Activated naive CD4-positive, alpha-beta T cell treated with anti-CD3 and anti-CD28 coated beads, Interleukin-2, amount 10 ng/mL, durations not matched to agents 7 days and 5 days (primary cell): ENCODE measurements around the gene PIK3C3.
"Not testable (repeated sequence)": the region's sequence is repeated elsewhere in the genome, so short reads cannot be mapped to it uniquely, and the experiment has no call there.

Source experiments
- CTCF ChIA-PET: fragments of 350-600 bp; sonication (Branson Sonifier 250); formaldehyde crosslinking; loops from one replicate; lab custom pipeline; 2021; ENCODE audit warnings: antibody characterized with exemption; lab: Charles Lee
- DNase-seq: peaks from one replicate; pipeline ENCODE4 v3.0.0-alpha.2; 2020
- H3K27ac Mint-ChIP-seq: one replicate; pipeline ENCODE4 v1.8.0; 2021; ENCODE audit warnings: mild to moderate bottlenecking, moderate library complexity, mixed read lengths
- H3K27me3 Mint-ChIP-seq: one replicate; pipeline ENCODE4 v1.8.0; 2021; ENCODE audit warnings: mild to moderate bottlenecking, mixed read lengths
- H3K36me3 Mint-ChIP-seq: one replicate; pipeline ENCODE4 v1.8.0; 2021; ENCODE audit warnings: mixed read lengths
- H3K4me1 Mint-ChIP-seq: one replicate; pipeline ENCODE4 v1.8.0; 2021; ENCODE audit warnings: mixed read lengths
- H3K4me3 Mint-ChIP-seq: one replicate; pipeline ENCODE4 v1.8.0; 2021; ENCODE audit warnings: mild to moderate bottlenecking, moderate library complexity, mixed read lengths
- H3K9me3 Mint-ChIP-seq: one replicate; pipeline ENCODE4 v1.8.0; 2021; ENCODE audit warnings: mixed read lengths

Gene PIK3C3

GRCh38 chr18:42049536-42049935, 94.5 kb downstream of the PIK3C3 start:
- H3K27ac Mint-ChIP-seq, result not testable (repeated sequence)

GRCh38 chr18:42051411-42051810, 96.4 kb downstream of the PIK3C3 start:
- DNase-seq, result no peak
- H3K36me3 Mint-ChIP-seq, result peaks cover 18% of the 10 kb centered on the region
- H3K27me3 Mint-ChIP-seq, result no peaks in the 10 kb centered on the region
- H3K4me3 Mint-ChIP-seq, result no peak overlapping the region
- H3K9me3 Mint-ChIP-seq, result no peaks in the 10 kb centered on the region
- no peak overlapping the region for H3K27ac Mint-ChIP-seq
- CTCF ChIA-PET, result interaction anchor here (0.9 to 2.9 kb wide), 4 partner anchors 21 to 63 kb away, joined by 3 to 13 read pairs (median 6); no protein-coding TSS in a partner anchor
- H3K4me1 Mint-ChIP-seq, result peaks cover 6% of the 10 kb centered on the region

More at GRCh38 chr18:42049536-42049935, 94.5 kb downstream of the PIK3C3 start:
- H3K27me3 Mint-ChIP-seq, H3K4me1 Mint-ChIP-seq, H3K4me3 Mint-ChIP-seq, DNase-seq, H3K9me3 Mint-ChIP-seq: not testable (repeated sequence)
- CTCF ChIA-PET, result interaction anchor here (1.1 to 2.9 kb wide), 2 partner anchors 21 to 52 kb away, joined by 3 to 13 read pairs; no protein-coding TSS in a partner anchor
- H3K36me3 Mint-ChIP-seq, result peaks cover 26% of the 10 kb centered on the region

GRCh38 chr18:42052122-42052708, 97.2 kb downstream of the PIK3C3 start:
- H3K27ac Mint-ChIP-seq, result no peak overlapping the region
- H3K4me1 Mint-ChIP-seq, result peaks cover 6% of the 10 kb centered on the region
- H3K36me3 Mint-ChIP-seq, result peaks cover 18% of the 10 kb centered on the region
- H3K4me3 Mint-ChIP-seq, result no peak overlapping the region
- H3K9me3 Mint-ChIP-seq, result no peaks in the 10 kb centered on the region
- DNase-seq, result no peak
- no peaks in the 10 kb centered on the region for H3K27me3 Mint-ChIP-seq
- CTCF ChIA-PET, result interaction anchor here (1.2 to 2.9 kb wide), 6 partner anchors 24 to 62 kb away, joined by 5 to 28 read pairs (median 6); no protein-coding TSS in a partner anchor

GRCh38 chr18:42053188-42053781, 98.3 kb downstream of the PIK3C3 start:
- DNase-seq, result peak; percentile 73
- Mint-ChIP-seq H3K27ac (no peak overlapping the region), H3K9me3 (no peaks in the 10 kb centered on the region), H3K27me3 (no peaks in the 10 kb centered on the region), H3K4me3 (no peak overlapping the region), H3K36me3 (peaks cover 23% of the 10 kb centered on the region), H3K4me1 (peaks cover 4% of the 10 kb centered on the region)
- CTCF ChIA-PET, result interaction anchor here (0.9 to 2.0 kb wide), 28 partner anchors 9 to 1219 kb away, joined by 3 to 28 read pairs (median 4); no protein-coding TSS in a partner anchor

- Mint-ChIP-seq H3K27me3 (no peaks in the 10 kb centered on the region), H3K4me1 (no peaks in the 10 kb centered on the region), H3K27ac (no peak overlapping the region), H3K9me3 (no peaks in the 10 kb centered on the region), H3K4me3 (no peak overlapping the region), H3K36me3 (peaks cover 33% of the 10 kb centered on the region)
- CTCF ChIA-PET, result interaction anchor here (1.3 to 2.4 kb wide), 2 partner anchors 10 to 11 kb away, joined by 4 to 12 read pairs; no protein-coding TSS in a partner anchor
- no peak for DNase-seq
Observed at GRCh38 chr18:42064109-42064508, 109.1 kb downstream of the PIK3C3 start.

GRCh38 chr18:42067518-42067917, 112.5 kb downstream of the PIK3C3 start:
- peaks cover 40% of the 10 kb centered on the region for H3K36me3 Mint-ChIP-seq
- DNase-seq, result no peak
- no peaks in the 10 kb centered on the region for H3K4me1 Mint-ChIP-seq
- H3K27me3 Mint-ChIP-seq, result no peaks in the 10 kb centered on the region
- H3K4me3 Mint-ChIP-seq, result no peak overlapping the region
- no peak overlapping the region for H3K27ac Mint-ChIP-seq
- CTCF ChIA-PET, result no interaction called here
- no peaks in the 10 kb centered on the region for H3K9me3 Mint-ChIP-seq

GRCh38 chr18:42068030-42068429, 113.0 kb downstream of the PIK3C3 start:
- H3K9me3 Mint-ChIP-seq, result no peaks in the 10 kb centered on the region
- H3K27ac Mint-ChIP-seq, result no peak overlapping the region
- no peak overlapping the region for H3K4me3 Mint-ChIP-seq
- DNase-seq, result no peak
- no peaks in the 10 kb centered on the region for H3K27me3 Mint-ChIP-seq
- CTCF ChIA-PET, result interaction anchor here (3.6 kb wide), 1 partner anchor 15 kb away, joined by 18 read pairs; no protein-coding TSS in a partner anchor
- peaks cover 42% of the 10 kb centered on the region for H3K36me3 Mint-ChIP-seq
- no peaks in the 10 kb centered on the region for H3K4me1 Mint-ChIP-seq

GRCh38 chr18:42069036-42069435, 114.0 kb downstream of the PIK3C3 start:
- CTCF ChIA-PET, result interaction anchor here (3.6 kb wide), 1 partner anchor 16 kb away, joined by 18 read pairs; no protein-coding TSS in a partner anchor

GRCh38 chr18:42072407-42072806, 117.4 kb downstream of the PIK3C3 start:
- Mint-ChIP-seq H3K4me1 (no peaks in the 10 kb centered on the region), H3K4me3 (no peak overlapping the region), H3K27ac (no peak overlapping the region), H3K27me3 (no peaks in the 10 kb centered on the region), H3K36me3 (peaks cover 52% of the 10 kb centered on the region), H3K9me3 (no peaks in the 10 kb centered on the region)
- CTCF ChIA-PET, result interaction anchor here (0.7 kb wide), 1 partner anchor 11 kb away, joined by 3 read pairs; no protein-coding TSS in a partner anchor
- no peak for DNase-seq

More at GRCh38 chr18:42069036-42069435, 114.0 kb downstream of the PIK3C3 start:
- Mint-ChIP-seq H3K9me3 (no peaks in the 10 kb centered on the region), H3K27me3 (no peaks in the 10 kb centered on the region), H3K4me1 (no peaks in the 10 kb centered on the region), H3K27ac (no peak overlapping the region), H3K36me3 (peaks cover 50% of the 10 kb centered on the region), H3K4me3 (no peak overlapping the region)
- DNase-seq, result no peak

GRCh38 chr18:42074704-42075103, 119.7 kb downstream of the PIK3C3 start:
- no peak overlapping the region for H3K4me3 Mint-ChIP-seq
- H3K27me3 Mint-ChIP-seq, result no peaks in the 10 kb centered on the region
- CTCF ChIA-PET, result interaction anchor here (1.0 kb wide), 1 partner anchor 21 kb away, joined by 4 read pairs; no protein-coding TSS in a partner anchor
- DNase-seq, result no peak
- H3K4me1 Mint-ChIP-seq, result no peaks in the 10 kb centered on the region
- no peak overlapping the region for H3K27ac Mint-ChIP-seq
- peaks cover 53% of the 10 kb centered on the region for H3K36me3 Mint-ChIP-seq
- H3K9me3 Mint-ChIP-seq, result no peaks in the 10 kb centered on the region

GRCh38 chr18:42078711-42079110, 123.7 kb downstream of the PIK3C3 start:
- CTCF ChIA-PET, result interaction anchor here (0.9 to 2.2 kb wide), 4 partner anchors 25 to 51 kb away, joined by 4 to 7 read pairs (median 5); no protein-coding TSS in a partner anchor
- H3K36me3 Mint-ChIP-seq, result peaks cover 58% of the 10 kb centered on the region
- no peak for DNase-seq
- H3K27ac Mint-ChIP-seq, result no peak overlapping the region
- no peaks in the 10 kb centered on the region for H3K27me3 Mint-ChIP-seq
- peaks cover 17% of the 10 kb centered on the region for H3K4me1 Mint-ChIP-seq
- H3K9me3 Mint-ChIP-seq, result no peaks in the 10 kb centered on the region
- no peak overlapping the region for H3K4me3 Mint-ChIP-seq

GRCh38 chr18:42080340-42080739, 125.3 kb downstream of the PIK3C3 start:
- H3K27ac Mint-ChIP-seq, result no peak overlapping the region
- H3K4me1 Mint-ChIP-seq, result peaks cover 19% of the 10 kb centered on the region
- CTCF ChIA-PET, result interaction anchor here (2.2 kb wide), 1 partner anchor 29 kb away, joined by 6 read pairs; no protein-coding TSS in a partner anchor
- H3K36me3 Mint-ChIP-seq, result peaks cover 58% of the 10 kb centered on the region
- H3K27me3 Mint-ChIP-seq, result no peaks in the 10 kb centered on the region
- no peak for DNase-seq
- no peak overlapping the region for H3K4me3 Mint-ChIP-seq
- H3K9me3 Mint-ChIP-seq, result no peaks in the 10 kb centered on the region

- H3K36me3 Mint-ChIP-seq, result peaks cover 58% of the 10 kb centered on the region
- H3K27me3 Mint-ChIP-seq, result no peaks in the 10 kb centered on the region
- no peak for DNase-seq
- H3K4me3 Mint-ChIP-seq, result no peak overlapping the region
- H3K27ac Mint-ChIP-seq, result peak overlapping the region; percentile 86
- CTCF ChIA-PET, result interaction anchor here (1.1 to 1.7 kb wide), 2 partner anchors 11 to 29 kb away, joined by 3 read pairs; no protein-coding TSS in a partner anchor
- no peaks in the 10 kb centered on the region for H3K9me3 Mint-ChIP-seq
- peaks cover 19% of the 10 kb centered on the region for H3K4me1 Mint-ChIP-seq
Observed at GRCh38 chr18:42082415-42083234, 127.6 kb downstream of the PIK3C3 start.

GRCh38 chr18:42086288-42086687, 131.3 kb downstream of the PIK3C3 start:
- H3K27me3 Mint-ChIP-seq, result no peaks in the 10 kb centered on the region
- no peak for DNase-seq
- peak overlapping the region; percentile 59 for H3K27ac Mint-ChIP-seq
- H3K9me3 Mint-ChIP-seq, result no peaks in the 10 kb centered on the region
- CTCF ChIA-PET, result no interaction called here
- H3K4me1 Mint-ChIP-seq, result peaks cover 19% of the 10 kb centered on the region
- no peak overlapping the region for H3K4me3 Mint-ChIP-seq
- H3K36me3 Mint-ChIP-seq, result peaks cover 39% of the 10 kb centered on the region
